Measurements from ENCODE around the gene CFAP46. TPM values are rescaled to one million over a fixed set of nuclear protein-coding genes. Genes with fewer than 3 reads are reported as not detected.

Gene CFAP46
- total RNA-seq, 1 donor from 2014 or later: not detected

GRCh38 chr10:132910186-132910880, 32.0 kb downstream of the CFAP46 start:
- H3K9me3 ChIP-seq: peaks cover 0 to 3% of the 10 kb centered on the region in 2 donors
- H3K27me3 ChIP-seq: no peaks in the 10 kb centered on the region
- intact Hi-C loops (cut with DNase I): no loop called here
- TF ChIP-seq, protein P1, sequence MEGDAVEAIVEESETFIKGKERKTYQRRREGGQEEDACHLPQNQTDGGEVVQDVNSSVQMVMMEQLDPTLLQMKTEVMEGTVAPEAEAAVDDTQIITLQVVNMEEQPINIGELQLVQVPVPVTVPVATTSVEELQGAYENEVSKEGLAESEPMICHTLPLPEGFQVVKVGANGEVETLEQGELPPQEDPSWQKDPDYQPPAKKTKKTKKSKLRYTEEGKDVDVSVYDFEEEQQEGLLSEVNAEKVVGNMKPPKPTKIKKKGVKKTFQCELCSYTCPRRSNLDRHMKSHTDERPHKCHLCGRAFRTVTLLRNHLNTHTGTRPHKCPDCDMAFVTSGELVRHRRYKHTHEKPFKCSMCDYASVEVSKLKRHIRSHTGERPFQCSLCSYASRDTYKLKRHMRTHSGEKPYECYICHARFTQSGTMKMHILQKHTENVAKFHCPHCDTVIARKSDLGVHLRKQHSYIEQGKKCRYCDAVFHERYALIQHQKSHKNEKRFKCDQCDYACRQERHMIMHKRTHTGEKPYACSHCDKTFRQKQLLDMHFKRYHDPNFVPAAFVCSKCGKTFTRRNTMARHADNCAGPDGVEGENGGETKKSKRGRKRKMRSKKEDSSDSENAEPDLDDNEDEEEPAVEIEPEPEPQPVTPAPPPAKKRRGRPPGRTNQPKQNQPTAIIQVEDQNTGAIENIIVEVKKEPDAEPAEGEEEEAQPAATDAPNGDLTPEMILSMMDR (IDR thresholded peaks at IDR 0.05): no peak
- H3K36me3 ChIP-seq: no peaks in the 10 kb centered on the region
- no peak overlapping the region for H3K27ac ChIP-seq
- H3K4me3 ChIP-seq: no peak overlapping the region
- no peaks in the 10 kb centered on the region for H3K4me1 ChIP-seq
- DNase-seq (ENCODE audit: low spot score in 2 of 2): no peak

DNA sequence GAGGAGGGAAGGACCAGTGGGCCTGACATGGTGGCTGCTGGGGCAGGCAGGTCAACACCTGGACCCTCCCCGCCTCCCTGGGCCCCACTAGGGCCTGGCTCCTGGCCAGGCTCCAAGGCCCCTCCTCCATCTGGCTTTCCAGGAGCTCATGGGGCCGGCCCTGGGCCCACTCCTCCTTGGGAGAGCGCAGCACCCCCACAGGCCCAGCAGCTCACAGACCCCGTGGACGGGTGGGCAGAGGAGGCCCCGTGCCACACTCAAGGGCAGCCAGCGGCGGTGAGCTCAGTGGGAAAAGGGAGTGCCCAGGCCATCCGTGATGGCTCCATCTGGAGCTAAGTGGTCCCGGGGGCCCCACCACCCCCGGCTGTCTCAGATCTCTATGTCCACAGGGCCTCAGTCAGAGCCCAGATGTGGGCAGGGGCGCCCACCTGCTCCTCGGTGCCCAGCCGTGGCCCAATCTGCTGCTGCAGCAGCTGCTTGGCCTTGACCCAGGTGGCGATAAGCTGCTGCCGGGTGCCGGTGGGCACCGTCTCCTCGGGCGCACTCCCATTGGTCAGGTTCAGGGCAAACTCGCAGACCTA, 32.8 kb downstream of the CFAP46 start:
- H3K4me1 ChIP-seq: no peaks in the 10 kb centered on the region
- H3K27ac ChIP-seq: no peak overlapping the region

GRCh38 chr10:132908621-132909295, 33.6 kb downstream of the CFAP46 start:
- no peaks in the 10 kb centered on the region for H3K27me3 ChIP-seq
- TF ChIP-seq, protein P1 (IDR thresholded peaks at IDR 0.05): no peak
- H3K9me3 ChIP-seq: peaks cover 0 to 3% of the 10 kb centered on the region in 2 donors
- intact Hi-C loops (cut with DNase I): no loop called here
- H3K36me3 ChIP-seq: no peaks in the 10 kb centered on the region
- H3K4me1 ChIP-seq: no peaks in the 10 kb centered on the region
- no peak overlapping the region for H3K27ac ChIP-seq
- H3K4me3 ChIP-seq: no peak overlapping the region
- DNase-seq (ENCODE audit: low spot score in 2 of 2): no peak

More for the DNA sequence above, 32.8 kb downstream of the CFAP46 start:
- no peaks in the 10 kb centered on the region for H3K27me3 ChIP-seq
- intact Hi-C loops (cut with DNase I): no loop called here
- H3K4me3 ChIP-seq: no peak overlapping the region
- no peaks in the 10 kb centered on the region for H3K36me3 ChIP-seq
- TF ChIP-seq, protein P1 (IDR thresholded peaks at IDR 0.05): no peak
- H3K9me3 ChIP-seq: peaks cover 0 to 3% of the 10 kb centered on the region in 2 donors
- no peak for DNase-seq (ENCODE audit: low spot score in 2 of 2)

DNA sequence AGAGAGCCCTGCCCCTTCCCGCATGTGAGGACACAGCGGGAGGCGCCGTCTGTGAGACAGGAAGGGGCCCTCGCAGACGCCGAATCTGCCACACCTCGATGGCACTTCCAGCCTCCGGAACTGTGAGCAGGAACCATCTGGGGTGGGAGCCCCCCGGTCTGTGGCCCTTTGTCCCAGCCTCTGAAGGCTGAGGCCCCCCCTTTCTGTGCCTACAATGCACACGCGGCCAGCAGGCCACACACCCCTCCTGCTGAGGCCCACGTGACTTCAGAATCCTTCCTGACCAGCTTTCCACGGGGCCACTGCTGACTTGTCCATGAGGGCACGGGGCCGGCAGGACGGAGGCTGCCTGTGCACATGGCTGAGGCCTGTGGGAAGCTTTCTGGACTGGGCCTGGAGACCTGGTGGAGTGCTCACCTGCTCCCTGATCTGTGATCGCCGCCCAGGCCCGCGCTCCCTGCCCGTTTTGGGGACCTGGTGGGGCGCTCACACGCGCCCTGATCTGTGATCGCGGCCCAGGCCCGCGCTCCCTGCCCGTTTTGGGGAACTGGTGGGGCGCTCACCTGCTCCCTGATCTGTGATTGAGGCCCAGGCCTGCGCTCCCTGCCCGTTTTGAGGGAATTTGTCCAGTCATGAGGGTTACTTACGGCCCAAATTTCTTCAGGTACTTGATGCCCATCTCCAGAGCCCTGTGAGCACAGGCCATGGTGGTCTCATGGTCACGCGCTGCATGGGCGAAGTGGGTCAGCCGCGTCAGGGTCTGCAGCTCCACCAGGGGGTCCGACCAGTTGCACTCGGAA, 34.3 kb downstream of the CFAP46 start:
- Histone ChIP-seq H3K4me3 (no peak overlapping the region), H3K27ac (no peak overlapping the region), H3K27me3 (no peaks in the 10 kb centered on the region), H3K36me3 (no peaks in the 10 kb centered on the region), H3K4me1 (no peaks in the 10 kb centered on the region), H3K9me3 (peaks cover 0 to 3% of the 10 kb centered on the region in 2 donors)
- no peak for DNase-seq (ENCODE audit: low spot score in 2 of 2)
- intact Hi-C loops (cut with DNase I): no loop called here
- TF ChIP-seq, protein P1 (IDR thresholded peaks at IDR 0.05): no peak

GRCh38 chr10:132906836-132907235, 35.5 kb downstream of the CFAP46 start:
- TF ChIP-seq, protein P1 (IDR thresholded peaks at IDR 0.05): no peak
- no peak overlapping the region for H3K4me3 ChIP-seq
- no peaks in the 10 kb centered on the region for H3K4me1 ChIP-seq
- intact Hi-C loops (cut with DNase I): no loop called here
- H3K27ac ChIP-seq: no peak overlapping the region
- no peaks in the 10 kb centered on the region for H3K27me3 ChIP-seq
- H3K36me3 ChIP-seq: no peaks in the 10 kb centered on the region
- H3K9me3 ChIP-seq: peaks cover 0 to 3% of the 10 kb centered on the region in 2 donors
- no peak for DNase-seq (ENCODE audit: low spot score in 2 of 2)
